WTC11 (cell line): ENCODE results near the gene PRPF40B. TPM values are rescaled to one million over a fixed set of nuclear protein-coding genes. Genes with fewer than 3 reads are reported as not detected.

ENCODE experiments used
- ATAC-seq: fragments of 200-7000 bp; cut with Tn5 transposase; 2 replicates; pipeline ENCODE4 v1.10.0; 2021; ENCODE audit warnings: mild to moderate bottlenecking, moderate library complexity
- CTCF ChIA-PET: fragments of 300-600 bp; sonication (Branson Sonifier 250); formaldehyde crosslinking; loops from one replicate; lab custom pipeline; 2021; ENCODE audit warnings: antibody characterized with exemption; lab: Charles Lee
- POLR2A ChIA-PET: fragments of 350-600 bp; sonication (Branson Sonifier 250); formaldehyde crosslinking; loops from one replicate; lab custom pipeline; 2021; ENCODE audit warnings: antibody characterized with exemption; lab: Charles Lee
- DNase-seq: peaks from one replicate; pipeline ENCODE4 v3.0.0; 2021; ENCODE audit warnings: low spot score
- H3K27ac Mint-ChIP-seq: 2 replicates; pipeline ENCODE4 v1.8.0; 2021; ENCODE audit warnings: mixed read lengths
- H3K27me3 Mint-ChIP-seq: 2 replicates; pipeline ENCODE4 v1.8.0; 2021; ENCODE audit warnings: low read depth, mild to moderate bottlenecking, moderate library complexity, mixed read lengths
- H3K36me3 Mint-ChIP-seq: 2 replicates; pipeline ENCODE4 v1.8.0; 2021; ENCODE audit warnings: mixed read lengths
- H3K4me1 Mint-ChIP-seq: 2 replicates; pipeline ENCODE4 v1.8.0; 2022; ENCODE audit warnings: mixed read lengths
- H3K4me3 Mint-ChIP-seq: 2 replicates; pipeline ENCODE4 v1.8.0; 2021; ENCODE audit warnings: mild to moderate bottlenecking, moderate library complexity, mixed read lengths
- H3K9me3 Mint-ChIP-seq: 2 replicates; pipeline ENCODE4 v1.8.0; 2021; ENCODE audit warnings: mixed read lengths
- ATF2 ChIP-seq: sonication (generic); formaldehyde crosslinking; IDR thresholded peaks from 2 replicates; pipeline ENCODE4 v1.8.1; 2022; ENCODE audit warnings: low read depth, missing genetic modification reagents, borderline replicate concordance
- CBFB ChIP-seq: sonication (generic); formaldehyde crosslinking; IDR thresholded peaks from 2 replicates; pipeline ENCODE4 v1.8.1; 2022; ENCODE audit warnings: mild to moderate bottlenecking, low read depth, missing genetic modification reagents
- CTCF ChIP-seq: fragments of 200-600 bp; IDR thresholded peaks from 2 replicates; pipeline ENCODE4 v1.8.0; 2022; ENCODE audit warnings: antibody characterized with exemption
- ELF4 ChIP-seq: sonication (generic); formaldehyde crosslinking; IDR thresholded peaks from 2 replicates; pipeline ENCODE4 v1.8.1; 2022; ENCODE audit warnings: low read depth, mild to moderate bottlenecking, moderate library complexity, missing genetic modification reagents
- EMX1 ChIP-seq: fragments of 250-450 bp; sonication (Bioruptor Pico); IDR thresholded peaks from 2 replicates; pipeline ENCODE4 v1.8.0; 2021; ENCODE audit warnings: mild to moderate bottlenecking
- HMGA2 ChIP-seq: fragments of 250-450 bp; sonication (Bioruptor Pico); IDR thresholded peaks from 2 replicates; pipeline ENCODE4 v1.4.0; 2021; ENCODE audit warnings: mild to moderate bottlenecking, moderate library complexity
- MYBL2 ChIP-seq: sonication (generic); formaldehyde crosslinking; IDR thresholded peaks from 2 replicates; pipeline ENCODE4 v1.8.1; 2023; ENCODE audit warnings: mild to moderate bottlenecking, moderate library complexity, missing genetic modification reagents
- NFATC4 ChIP-seq: fragments of 250-450 bp; sonication (Bioruptor Pico); IDR thresholded peaks from 2 replicates; pipeline ENCODE4 v1.9.0; 2021; ENCODE audit warnings: mild to moderate bottlenecking
- OVOL2 ChIP-seq: fragments of 250-450 bp; sonication (Bioruptor Pico); IDR thresholded peaks from 2 replicates; pipeline ENCODE4 v1.9.0; 2021; ENCODE audit warnings: mild to moderate bottlenecking, borderline replicate concordance
- RORB ChIP-seq: fragments of 250-450 bp; sonication (Bioruptor Pico); IDR thresholded peaks from 2 replicates; pipeline ENCODE4 v1.9.0; 2021; ENCODE audit warnings: mild to moderate bottlenecking
- SOX15 ChIP-seq: fragments of 250-450 bp; sonication (Bioruptor Pico); IDR thresholded peaks from 2 replicates; pipeline ENCODE4 v1.9.0; 2021; ENCODE audit warnings: mild to moderate bottlenecking
- SP1 ChIP-seq: sonication (generic); formaldehyde crosslinking; conservative IDR thresholded peaks from 2 replicates; pipeline ENCODE4 v1.8.1; 2022; ENCODE audit warnings: missing genetic modification reagents
- ZBTB21 ChIP-seq: sonication (generic); formaldehyde crosslinking; IDR thresholded peaks from 2 replicates; pipeline ENCODE4 v1.8.1; 2023; ENCODE audit warnings: mild to moderate bottlenecking, missing genetic modification reagents, borderline replicate concordance
- ZMAT4 ChIP-seq: fragments of 250-450 bp; sonication (Bioruptor Pico); IDR thresholded peaks from 2 replicates; pipeline ENCODE4 v1.9.0; 2021; ENCODE audit warnings: mild to moderate bottlenecking
- ZNF281 ChIP-seq: sonication (generic); formaldehyde crosslinking; IDR thresholded peaks from 2 replicates; pipeline ENCODE4 v1.8.0; 2023; ENCODE audit warnings: mild to moderate bottlenecking, missing genetic modification reagents
- ZNF317 ChIP-seq: sonication (generic); formaldehyde crosslinking; IDR thresholded peaks from 2 replicates; pipeline ENCODE4 v1.8.1; 2023; ENCODE audit warnings: low read depth, mild to moderate bottlenecking, moderate library complexity, missing genetic modification reagents, borderline replicate concordance
- total RNA-seq: library from RNA; stranded (reverse); gene quantifications from 3 replicates; pipeline ENCODE4 v1.2.3, GENCODE V29; 2021

Gene PRPF40B
- total RNA-seq, 1 experiment from 2014 or later, result 46.0 TPM

GRCh38 chr12:49651855-49652254 lies 28.5 kb downstream of the PRPF40B start (continued):
- no peak for TF ChIP-seq ZNF281 (CRISPR knock-in tag)
- TF ChIP-seq ATF2 (CRISPR knock-in tag), result no peak
- TF ChIP-seq NFATC4 (CRISPR knock-in tag), result no peak

- no peak overlapping the region for H3K27ac Mint-ChIP-seq
Observed at GRCh38 chr12:49652921-49653520, 29.7 kb downstream of the PRPF40B start.

GRCh38 chr12:49654715-49655114 lies 31.4 kb downstream of the PRPF40B start:
- ChIA-PET POLR2A (interaction anchor here (0.7 kb wide), 1 partner anchor 20 kb away, joined by 3 read pairs; no protein-coding TSS in a partner anchor), CTCF (interaction anchor here (1.0 kb wide), 1 partner anchor 8 kb away, joined by 3 read pairs; no protein-coding TSS in a partner anchor)
- Mint-ChIP-seq H3K4me1 (0 out of 2 replicates have a peak, but pooled peaks cover 3% of the 10 kb centered on the region), H3K9me3 (no peaks in the 10 kb centered on the region), H3K36me3 (peaks cover 41% of the 10 kb centered on the region), H3K4me3 (no peak overlapping the region), H3K27ac (no peak overlapping the region), H3K27me3 (no peaks in the 10 kb centered on the region)
- DNase-seq, result no peak
- TF ChIP-seq CBFB (CRISPR knock-in tag) (no peak), RORB (CRISPR knock-in tag) (no peak), HMGA2 (CRISPR knock-in tag) (no peak)
- ATAC-seq, result no peak

More at GRCh38 chr12:49652921-49653520, 29.7 kb downstream of the PRPF40B start:
- peaks cover 51% of the 10 kb centered on the region for H3K36me3 Mint-ChIP-seq
- H3K4me1 Mint-ChIP-seq, result peaks cover 4% of the 10 kb centered on the region; the same call in 1 of the 2 replicates
- no peak for DNase-seq
- H3K27me3 Mint-ChIP-seq, result no peaks in the 10 kb centered on the region
- TF ChIP-seq ZMAT4 (CRISPR knock-in tag) (no peak), ELF4 (no peak), SP1 (CRISPR knock-in tag) (no peak), CTCF (no peak), OVOL2 (CRISPR knock-in tag) (no peak), ZNF317 (CRISPR knock-in tag) (no peak), ZBTB21 (CRISPR knock-in tag) (no peak), MYBL2 (CRISPR knock-in tag) (no peak), EMX1 (CRISPR knock-in tag) (no peak), SOX15 (no peak)
- POLR2A ChIA-PET, result no interaction called here
- CTCF ChIA-PET, result interaction anchor here (0.9 to 1.8 kb wide), 3 partner anchors 16 to 88 kb away, joined by 3 to 5 read pairs (median 3); partner anchors contain the start of gene TMBIM6
- H3K4me3 Mint-ChIP-seq, result no peak overlapping the region
- ATAC-seq, result no peak
- no peaks in the 10 kb centered on the region for H3K9me3 Mint-ChIP-seq
